ENCODE measurements around the gene UBAP2.

- no peak for TF ChIP-seq CTCF (conservative IDR thresholded peaks at IDR 0.05)
- TF ChIP-seq ZFX (IDR thresholded peaks at IDR 0.05), result no peak
Measured at GRCh38 chr9:33952066-33952465, 96.6 kb downstream of the UBAP2 start.
